OCI-LY3 (cell line): ENCODE data around the gene TECPR2.

Experiments
- H2AFZ ChIP-seq: fragments of 200-600, 300-600 bp; shearing (Covaris generic); 2 replicates; pipeline ENCODE4 v1.6.0; 2014; ENCODE audit warnings: antibody characterized with exemption, low read depth, low read length
- H3K27ac ChIP-seq: fragments of 200-600, 300-600 bp; sonication (generic); 2 replicates; pipeline ENCODE4 v1.5.1; 2014; ENCODE audit warnings: mild to moderate bottlenecking, low read length, moderate library complexity, mixed read lengths
- H3K27me3 ChIP-seq: fragments of 200-600, 300-600 bp; sonication (generic); 2 replicates; pipeline ENCODE4 v1.6.1; 2014; ENCODE audit warnings: low read depth, low read length, mixed read lengths
- H3K36me3 ChIP-seq: fragments of 200-600, 300-600 bp; sonication (generic); replicated peaks from 2 replicates; pipeline ENCODE3; 2014; ENCODE audit warnings: low read depth, low read length, mixed read lengths
- H3K4me1 ChIP-seq: fragments of 300-600, 200-600 bp; sonication (generic); 2 replicates; pipeline ENCODE4 v1.6.1; 2014; ENCODE audit warnings: low read length, mixed read lengths
- H3K4me2 ChIP-seq: fragments of 200-600, 300-600 bp; sonication (generic); 2 replicates; pipeline ENCODE4 v1.6.1; 2014; ENCODE audit warnings: low read length, mixed read lengths
- H3K4me3 ChIP-seq: fragments of 300-600, 200-600 bp; sonication (generic); 2 replicates; pipeline ENCODE4 v1.5.1; 2014; ENCODE audit warnings: antibody characterized with exemption, mild to moderate bottlenecking, low read length, moderate library complexity
- H3K79me2 ChIP-seq: fragments of 300-600, 200-600 bp; shearing (Covaris generic); 2 replicates; pipeline ENCODE4 v1.6.1; 2014; ENCODE audit warnings: mild to moderate bottlenecking, low read length, mixed read lengths
- H3K9ac ChIP-seq: fragments of 300-600, 200-600 bp; shearing (Covaris generic); 2 replicates; pipeline ENCODE4 v1.6.0; 2014; ENCODE audit warnings: mild to moderate bottlenecking, low read length, moderate library complexity
- H3K9me3 ChIP-seq: fragments of 200-600, 300-600 bp; shearing (Covaris generic); 2 replicates; pipeline ENCODE4 v1.6.1; 2014; ENCODE audit warnings: low read length, mixed read lengths; ENCODE audit not compliant: insufficient read depth
- H4K20me1 ChIP-seq: fragments of 200-600, 300-600 bp; sonication (generic); 2 replicates; pipeline ENCODE4 v1.6.1; 2016; ENCODE audit warnings: low read length, mixed read lengths; ENCODE audit not compliant: insufficient read depth
- EZH2phosphoT487 ChIP-seq: fragments of 200-600 bp; shearing (Covaris generic); IDR thresholded peaks from 2 replicates; pipeline ENCODE4 v1.6.1; 2018; ENCODE audit warnings: antibody characterized with exemption, mixed run types, low read depth
- TF ChIP-seq, protein P1 (sequence below): fragments of 200-600, 300-600 bp; sonication (generic); IDR thresholded peaks from 2 replicates; pipeline ENCODE4 v1.5.1; 2014; ENCODE audit warnings: antibody characterized with exemption, low read length, low read depth

Gene TECPR2

DNA sequence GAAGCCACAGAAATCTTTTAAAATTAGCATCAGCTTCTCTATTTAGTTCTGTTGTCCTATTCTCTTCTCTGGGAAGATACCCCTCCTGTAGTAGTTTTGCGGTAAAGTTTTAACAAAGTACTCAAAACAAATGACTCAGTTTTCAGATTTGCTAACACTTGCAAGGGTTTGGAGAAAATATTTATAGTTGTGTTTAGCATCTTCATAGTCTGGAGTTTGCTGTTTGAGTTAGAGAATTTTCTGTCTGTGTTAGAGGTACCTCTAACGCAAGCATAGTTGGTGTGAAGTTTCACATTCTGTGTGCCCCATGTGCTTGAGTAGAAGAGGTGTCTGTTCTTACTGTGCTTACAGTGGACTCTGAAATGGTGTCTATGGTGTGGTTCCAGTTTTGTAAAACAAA, 110.8 kb downstream of the TECPR2 start:
- no peaks in the 10 kb centered on the region for H3K27me3 ChIP-seq
- no peak overlapping the region for H3K4me3 ChIP-seq
- H3K79me2 ChIP-seq = no peaks in the 10 kb centered on the region
- H3K9me3 ChIP-seq = no peaks in the 10 kb centered on the region
- H4K20me1 ChIP-seq = no peaks in the 10 kb centered on the region
- no peaks in the 10 kb centered on the region for H3K4me1 ChIP-seq
- no peak overlapping the region for H3K27ac ChIP-seq
- no peak overlapping the region for H3K9ac ChIP-seq
- H3K36me3 ChIP-seq = no peaks in the 10 kb centered on the region
- no peak overlapping the region for H3K4me2 ChIP-seq
- TF ChIP-seq, protein P1, sequence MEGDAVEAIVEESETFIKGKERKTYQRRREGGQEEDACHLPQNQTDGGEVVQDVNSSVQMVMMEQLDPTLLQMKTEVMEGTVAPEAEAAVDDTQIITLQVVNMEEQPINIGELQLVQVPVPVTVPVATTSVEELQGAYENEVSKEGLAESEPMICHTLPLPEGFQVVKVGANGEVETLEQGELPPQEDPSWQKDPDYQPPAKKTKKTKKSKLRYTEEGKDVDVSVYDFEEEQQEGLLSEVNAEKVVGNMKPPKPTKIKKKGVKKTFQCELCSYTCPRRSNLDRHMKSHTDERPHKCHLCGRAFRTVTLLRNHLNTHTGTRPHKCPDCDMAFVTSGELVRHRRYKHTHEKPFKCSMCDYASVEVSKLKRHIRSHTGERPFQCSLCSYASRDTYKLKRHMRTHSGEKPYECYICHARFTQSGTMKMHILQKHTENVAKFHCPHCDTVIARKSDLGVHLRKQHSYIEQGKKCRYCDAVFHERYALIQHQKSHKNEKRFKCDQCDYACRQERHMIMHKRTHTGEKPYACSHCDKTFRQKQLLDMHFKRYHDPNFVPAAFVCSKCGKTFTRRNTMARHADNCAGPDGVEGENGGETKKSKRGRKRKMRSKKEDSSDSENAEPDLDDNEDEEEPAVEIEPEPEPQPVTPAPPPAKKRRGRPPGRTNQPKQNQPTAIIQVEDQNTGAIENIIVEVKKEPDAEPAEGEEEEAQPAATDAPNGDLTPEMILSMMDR = no peak
- no peak for TF ChIP-seq EZH2phosphoT487
- no peak overlapping the region for H2AFZ ChIP-seq

DNA sequence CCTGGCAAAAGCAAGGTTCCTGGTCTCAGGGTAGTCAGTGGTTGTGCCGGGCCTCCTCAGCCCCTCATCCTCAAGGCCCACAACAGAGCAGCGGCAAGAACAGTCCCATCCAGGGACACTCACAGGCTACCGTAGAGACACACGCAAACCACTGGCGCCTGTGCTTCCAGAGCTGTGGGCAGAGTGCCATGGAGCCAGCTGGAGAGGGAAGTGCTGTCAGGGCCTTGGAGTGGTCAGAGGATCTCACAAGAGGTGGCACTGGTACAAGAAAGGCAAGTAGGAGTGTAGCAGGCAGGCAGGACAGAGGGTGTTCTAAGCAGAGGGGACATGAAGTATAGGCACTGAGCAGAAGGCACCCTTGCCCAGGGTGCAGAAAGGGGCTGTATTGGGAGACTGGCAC, 112.2 kb downstream of the TECPR2 start:
- no peak for TF ChIP-seq EZH2phosphoT487
- TF ChIP-seq, protein P1 = no peak
- Histone ChIP-seq H3K9ac (no peak overlapping the region), H3K4me3 (no peak overlapping the region), H3K27me3 (no peaks in the 10 kb centered on the region), H3K79me2 (no peaks in the 10 kb centered on the region), H3K9me3 (no peaks in the 10 kb centered on the region), H3K36me3 (no peaks in the 10 kb centered on the region), H3K4me1 (no peaks in the 10 kb centered on the region), H4K20me1 (no peaks in the 10 kb centered on the region), H3K4me2 (no peak overlapping the region), H2AFZ (no peak overlapping the region), H3K27ac (no peak overlapping the region)

DNA sequence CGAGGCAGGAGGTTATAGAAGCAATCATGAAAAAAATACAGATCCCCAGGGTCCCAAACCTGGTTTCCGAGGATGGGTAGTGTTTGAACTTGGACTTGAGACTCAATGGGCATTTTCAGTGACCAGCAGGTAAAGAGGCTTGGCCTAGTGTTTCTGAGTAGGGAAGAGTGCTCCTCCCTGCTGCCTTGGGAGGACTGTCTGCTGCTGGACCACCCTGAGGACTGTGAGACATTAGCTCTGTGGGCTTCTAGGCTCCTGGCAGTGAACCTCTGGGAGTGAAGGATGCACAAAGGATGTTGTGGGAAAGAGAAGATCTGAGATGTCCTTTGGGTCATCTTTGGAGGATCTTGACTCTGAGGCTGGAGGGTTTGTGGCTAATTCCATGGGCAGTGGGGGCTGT, 116.4 kb downstream of the TECPR2 start:
- TF ChIP-seq EZH2phosphoT487 = no peak
- TF ChIP-seq, protein P1 = no peak
- Histone ChIP-seq H3K4me2 (no peak overlapping the region), H2AFZ (no peak overlapping the region), H3K36me3 (no peaks in the 10 kb centered on the region), H3K9ac (no peak overlapping the region), H4K20me1 (no peaks in the 10 kb centered on the region), H3K4me3 (no peak overlapping the region), H3K9me3 (no peaks in the 10 kb centered on the region), H3K79me2 (no peaks in the 10 kb centered on the region), H3K27me3 (no peaks in the 10 kb centered on the region), H3K27ac (no peak overlapping the region), H3K4me1 (no peaks in the 10 kb centered on the region)

DNA sequence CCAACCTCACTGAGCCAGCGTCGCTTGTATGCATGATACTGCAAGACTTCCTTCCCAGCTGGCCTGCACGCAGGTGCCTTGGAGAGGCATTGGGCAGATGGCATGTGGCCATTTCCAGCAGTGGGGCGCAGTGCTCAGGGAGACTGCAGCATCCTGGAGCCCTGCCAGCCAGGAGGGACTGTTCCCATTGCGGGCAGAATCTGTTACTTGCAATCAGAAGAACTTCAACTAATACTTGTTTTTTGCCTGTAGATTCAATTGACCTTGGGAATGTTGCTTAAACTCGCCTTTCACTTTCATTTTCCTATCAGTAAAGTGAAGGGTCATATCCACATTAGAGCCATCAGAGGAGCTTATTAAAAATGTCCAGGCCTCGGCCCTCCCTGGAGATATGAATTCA, 117.0 kb downstream of the TECPR2 start:
- H3K9ac ChIP-seq = no peak overlapping the region
- no peak for TF ChIP-seq EZH2phosphoT487
- TF ChIP-seq, protein P1 = no peak
- H3K4me1 ChIP-seq = no peaks in the 10 kb centered on the region
- H2AFZ ChIP-seq = no peak overlapping the region
- H3K4me2 ChIP-seq = no peak overlapping the region
- H4K20me1 ChIP-seq = no peaks in the 10 kb centered on the region
- no peaks in the 10 kb centered on the region for H3K27me3 ChIP-seq
- H3K36me3 ChIP-seq = no peaks in the 10 kb centered on the region
- H3K27ac ChIP-seq = no peak overlapping the region
- H3K79me2 ChIP-seq = no peaks in the 10 kb centered on the region
- no peak overlapping the region for H3K4me3 ChIP-seq
- H3K9me3 ChIP-seq = no peaks in the 10 kb centered on the region
